ENCODE results near the gene NCOA5.
A peak's percentile ranks its signal among the peaks of the same experiment; 100 is the strongest.

NCOA5 gene

GRCh38 chr20:46057856-46058598 is 31.7 kb downstream of the NCOA5 start:
- ChIA-PET POLR2A (no interaction called here), CTCF (interaction anchor here (1.1 to 1.8 kb wide), 5 partner anchors 9 to 45 kb away, joined by 3 to 4 read pairs (median 3); no protein-coding TSS in a partner anchor)
- TF ChIP-seq CTCF (IDR thresholded peaks at IDR 0.05; ENCODE audit: control extremely low read depth, extremely low read depth, low read depth, missing control alignments): no peak
- DNase-seq (ENCODE audit: extremely low spot score): no peak

GRCh38 chr20:46056970-46057855 is 32.5 kb downstream of the NCOA5 start:
- peak; percentile 44 for DNase-seq (ENCODE audit: extremely low spot score)
- CTCF ChIA-PET: interaction anchor here (1.1 kb wide), 1 partner anchor 9 kb away, joined by 3 read pairs; no protein-coding TSS in a partner anchor
- POLR2A ChIA-PET: no interaction called here
- TF ChIP-seq CTCF (IDR thresholded peaks at IDR 0.05; ENCODE audit: control extremely low read depth, extremely low read depth, low read depth, missing control alignments): no peak

- DNase-seq (ENCODE audit: extremely low spot score): no peak
- POLR2A ChIA-PET: no interaction called here
- TF ChIP-seq CTCF (IDR thresholded peaks at IDR 0.05; ENCODE audit: control extremely low read depth, extremely low read depth, low read depth, missing control alignments): no peak
- CTCF ChIA-PET: interaction anchor here (1.0 to 1.1 kb wide), 2 partner anchors 9 to 33 kb away, joined by 3 read pairs; no protein-coding TSS in a partner anchor
Measured at GRCh38 chr20:46056027-46056833, 33.5 kb downstream of the NCOA5 start.

- DNase-seq (ENCODE audit: extremely low spot score): no peak
- ChIA-PET CTCF (no interaction called here), POLR2A (no interaction called here)
- TF ChIP-seq CTCF (IDR thresholded peaks at IDR 0.05; ENCODE audit: control extremely low read depth, extremely low read depth, low read depth, missing control alignments): no peak
Measured at GRCh38 chr20:46055269-46055668, 34.5 kb downstream of the NCOA5 start.

GRCh38 chr20:46054606-46055005 is 35.2 kb downstream of the NCOA5 start:
- TF ChIP-seq CTCF (IDR thresholded peaks at IDR 0.05; ENCODE audit: control extremely low read depth, extremely low read depth, low read depth, missing control alignments): no peak
- ChIA-PET POLR2A (no interaction called here), CTCF (no interaction called here)
- DNase-seq (ENCODE audit: extremely low spot score): no peak

- CTCF ChIA-PET: no interaction called here
- DNase-seq (ENCODE audit: extremely low spot score): no peak
- TF ChIP-seq CTCF (IDR thresholded peaks at IDR 0.05; ENCODE audit: control extremely low read depth, extremely low read depth, low read depth, missing control alignments): no peak
- POLR2A ChIA-PET: no interaction called here
Measured at GRCh38 chr20:46053416-46053815, 36.3 kb downstream of the NCOA5 start.
